B cell (primary cell): Measurements from ENCODE around the gene PKMYT1. TPM values are rescaled to one million over a fixed set of nuclear protein-coding genes. Genes with fewer than 3 reads are reported as not detected.

Source experiments
- ATAC-seq: fragments of 200-7000 bp; cut with Tn5 transposase; one replicate; pipeline ENCODE4 v1.10.0; 2021; ENCODE audit warnings: low read depth, mild to moderate bottlenecking, moderate number of reproducible peaks, moderate library complexity
- CTCF ChIA-PET: fragments of 350-600 bp; sonication (Branson Sonifier 250); formaldehyde crosslinking; loops from one replicate; lab custom pipeline; 2021; ENCODE audit warnings: antibody characterized with exemption, inconsistent platforms; lab: Charles Lee
- POLR2A ChIA-PET: fragments of 350-600 bp; sonication (Branson Sonifier 250); formaldehyde crosslinking; loops from one replicate; lab custom pipeline; 2021; ENCODE audit warnings: antibody characterized with exemption; lab: Charles Lee
- DNase-seq: peaks from one replicate; pipeline ENCODE4 v3.0.0; 2013
- H2AFZ ChIP-seq: 2 replicates; pipeline ENCODE4 v1.6.1; 2012; ENCODE audit warnings: mild to moderate bottlenecking, low read depth, low read length; ENCODE audit not compliant: insufficient read depth, poor library complexity, severe bottlenecking
- H3K27ac ChIP-seq, 2 donors: 1 replicate in 1 of 2; 2 replicates in 1 of 2; pipeline ENCODE4 v1.5.1; 2012 to 2013; ENCODE audit warnings: low read length in 2 of 2, mild to moderate bottlenecking in 2 of 2, moderate library complexity in 1 of 2
- H3K27me3 ChIP-seq, 4 experiments: fragments of 200-600 bp in 1 of 4; sonication (generic) in 1 of 4; replicated peaks in 1 of 4; 1 replicate in 2 of 4; 2 replicates in 2 of 4; pipeline versions ENCODE4 v1.6.1 to v1.7.0; 2013 to 2016; ENCODE audit warnings: low read length in 3 of 4, mild to moderate bottlenecking in 2 of 4, mixed read lengths in 1 of 4, moderate library complexity in 1 of 4; ENCODE audit not compliant: insufficient read depth in 4 of 4, control insufficient read depth in 3 of 4; ENCODE audit errors: control extremely low read depth in 1 of 4
- H3K36me3 ChIP-seq, 2 experiments: replicated peaks in 1 of 2; 1 replicate in 1 of 2; 2 replicates in 1 of 2; pipeline versions ENCODE4 v1.6.1 to v1.7.1; 2013; ENCODE audit warnings: low read length in 1 of 2; ENCODE audit not compliant: insufficient read depth in 2 of 2, control insufficient read depth in 1 of 2; ENCODE audit errors: control extremely low read depth in 1 of 2, extremely low read depth in 1 of 2
- H3K4me1 ChIP-seq, 2 donors: fragments of 200-600 bp in 1 of 2; sonication (generic) in 1 of 2; 1 replicate in 1 of 2; 2 replicates in 1 of 2; pipeline versions ENCODE4 v1.5.1 to v1.6.1; 2013 to 2017; ENCODE audit warnings: low read length in 2 of 2; ENCODE audit not compliant: control insufficient read depth in 2 of 2, insufficient read depth in 2 of 2
- H3K4me2 ChIP-seq: replicated peaks from 2 replicates; pipeline ENCODE3; 2012; ENCODE audit warnings: mild to moderate bottlenecking, low read depth, low read length; ENCODE audit not compliant: poor library complexity, severe bottlenecking
- H3K4me3 ChIP-seq, 5 experiments: fragments of 200-600 bp in 1 of 5; sonication (generic) in 1 of 5; 1 replicate in 3 of 5; 2 replicates in 2 of 5; pipeline versions ENCODE4 v1.5.1 to v1.7.0; 2011 to 2016; ENCODE audit warnings: low read length in 4 of 5, mild to moderate bottlenecking in 4 of 5, low read depth in 2 of 5, control low read depth in 1 of 5, moderate library complexity in 1 of 5; ENCODE audit not compliant: insufficient read depth in 1 of 5; ENCODE audit errors: control extremely low read depth in 1 of 5, extremely low read depth in 1 of 5
- H3K79me2 ChIP-seq: fragments of 200-600 bp; sonication (generic); one replicate; pipeline ENCODE4 v1.6.0; 2016; ENCODE audit warnings: low read length; ENCODE audit not compliant: control insufficient read depth, insufficient read depth
- H3K9ac ChIP-seq: fragments of 200-600 bp; sonication (generic); 2 replicates; pipeline ENCODE4 v1.6.1; 2017; ENCODE audit warnings: mild to moderate bottlenecking, low read length, moderate library complexity
- H3K9me3 ChIP-seq, 3 donors: one replicate each; pipeline versions ENCODE4 v1.6.1 to v1.7.1; 2013; ENCODE audit warnings: low read length in 2 of 3; ENCODE audit not compliant: control insufficient read depth in 2 of 3, insufficient read depth in 1 of 3; ENCODE audit errors: control extremely low read depth in 1 of 3
- H4K20me1 ChIP-seq: 2 replicates; pipeline ENCODE4 v1.6.0; 2012; ENCODE audit warnings: mild to moderate bottlenecking, low read length; ENCODE audit not compliant: insufficient read depth, control insufficient read depth, poor library complexity, severe bottlenecking
- H3K27ac Mint-ChIP-seq: one replicate; pipeline ENCODE4 v1.8.0; 2021; ENCODE audit warnings: mixed read lengths
- H3K27me3 Mint-ChIP-seq: one replicate; pipeline ENCODE4 v1.8.0; 2021; ENCODE audit warnings: mixed read lengths
- H3K4me1 Mint-ChIP-seq: one replicate; pipeline ENCODE4 v1.8.0; 2021; ENCODE audit warnings: mixed read lengths
- H3K4me3 Mint-ChIP-seq: one replicate; pipeline ENCODE4 v1.8.0; 2021; ENCODE audit warnings: mixed read lengths
- H3K9me3 Mint-ChIP-seq: one replicate; pipeline ENCODE4 v1.8.0; 2022; ENCODE audit warnings: mixed read lengths; ENCODE audit not compliant: insufficient read depth
- EZH2 ChIP-seq: IDR thresholded peaks from 2 replicates; pipeline ENCODE4 v1.6.1; 2012; ENCODE audit warnings: borderline replicate concordance, low read depth, mild to moderate bottlenecking, moderate library complexity, low read length; ENCODE audit not compliant: insufficient read depth, poor library complexity, severe bottlenecking
- WGBS: methylation state at CpG from one replicate; pipeline ENCODE4 v1.1.5; 2013; ENCODE audit warnings: missing lambda C conversion rate; ENCODE audit not compliant: insufficient coverage; 5-methylcytosine and 5-hydroxymethylcytosine counted together
- intact Hi-C: fragments of 100-400 bp; cut with micrococcal nuclease; formaldehyde crosslinking; loops from one replicate; pipeline ENCODE4 v1.10.0; 2022
- polyA plus RNA-seq: library from polyadenylated mRNA; depleted of rRNA; stranded (reverse); fragments of >200 nt; gene quantifications from 2 replicates; pipeline ENCODE4 v1.2.3, GENCODE V29; 2012
- total RNA-seq, 2 donors: library from RNA; stranded (reverse); fragments of 120-200 nt in 1 of 2; gene quantifications; 1 replicate in 1 of 2; 2 replicates in 1 of 2; pipeline versions ENCODE4 v1.2.3 to v1.2.4, GENCODE V29; 2013 to 2022
- TF ChIP-seq, protein P1 (sequence below): fragments of 200-600 bp; IDR thresholded peaks from one replicate; pipeline ENCODE4 v1.8.0; 2022; ENCODE audit warnings: antibody characterized with exemption, mild to moderate bottlenecking

PKMYT1 gene
- total and polyA plus RNA-seq, 2 donors (not counting 1 experiment from before 2014, with no cell fraction given): 0.67 to 2.6 TPM

GRCh38 chr16:3023415-3023668, 43.1 kb upstream of the PKMYT1 start:
- Histone ChIP-seq H3K4me1 (peaks cover 39 to 55% of the 10 kb centered on the region in 2 donors), H3K4me2 (peak overlapping the region; percentile 90), H3K9me3 (no peaks in the 10 kb centered on the region), H3K36me3 (peaks cover 0 to 18% of the 10 kb centered on the region in 2 experiments), H2AFZ (peak overlapping the region; percentile 90), H3K27ac (peak overlapping the region; percentile 5 to 94), H3K4me3 (peak overlapping the region in 4 of 5 experiments; percentile 63 to 79 (median 72)), H3K27me3 (peaks cover 0 to 4% (median under 1%) of the 10 kb centered on the region in 4 experiments), H3K79me2 (peaks cover 15% of the 10 kb centered on the region), H3K9ac (peak overlapping the region; percentile 90), H4K20me1 (peaks cover 28% of the 10 kb centered on the region)
- DNase-seq (no peak), ATAC-seq (no peak)
- peaks cover 44% of the 10 kb centered on the region for H3K4me1 Mint-ChIP-seq
- ChIA-PET POLR2A (interaction anchor here (0.6 to 2.1 kb wide), 2 partner anchors 10 to 20 kb away, joined by 3 to 9 read pairs; no protein-coding TSS in a partner anchor), CTCF (interaction anchor here (2.0 to 6.9 kb wide), 4 partner anchors 10 to 35 kb away, joined by 6 to 61 read pairs (median 18); no protein-coding TSS in a partner anchor)
- WGBS: 22% methylated on average over 3 of the region's 6 CpGs
- H3K27ac Mint-ChIP-seq: peak overlapping the region; percentile 99
- no peaks in the 10 kb centered on the region for H3K27me3 Mint-ChIP-seq
- TF ChIP-seq, protein P1, sequence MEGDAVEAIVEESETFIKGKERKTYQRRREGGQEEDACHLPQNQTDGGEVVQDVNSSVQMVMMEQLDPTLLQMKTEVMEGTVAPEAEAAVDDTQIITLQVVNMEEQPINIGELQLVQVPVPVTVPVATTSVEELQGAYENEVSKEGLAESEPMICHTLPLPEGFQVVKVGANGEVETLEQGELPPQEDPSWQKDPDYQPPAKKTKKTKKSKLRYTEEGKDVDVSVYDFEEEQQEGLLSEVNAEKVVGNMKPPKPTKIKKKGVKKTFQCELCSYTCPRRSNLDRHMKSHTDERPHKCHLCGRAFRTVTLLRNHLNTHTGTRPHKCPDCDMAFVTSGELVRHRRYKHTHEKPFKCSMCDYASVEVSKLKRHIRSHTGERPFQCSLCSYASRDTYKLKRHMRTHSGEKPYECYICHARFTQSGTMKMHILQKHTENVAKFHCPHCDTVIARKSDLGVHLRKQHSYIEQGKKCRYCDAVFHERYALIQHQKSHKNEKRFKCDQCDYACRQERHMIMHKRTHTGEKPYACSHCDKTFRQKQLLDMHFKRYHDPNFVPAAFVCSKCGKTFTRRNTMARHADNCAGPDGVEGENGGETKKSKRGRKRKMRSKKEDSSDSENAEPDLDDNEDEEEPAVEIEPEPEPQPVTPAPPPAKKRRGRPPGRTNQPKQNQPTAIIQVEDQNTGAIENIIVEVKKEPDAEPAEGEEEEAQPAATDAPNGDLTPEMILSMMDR: no peak
- TF ChIP-seq EZH2: no peak
- intact Hi-C loops: loop anchor here (5.0 to 10.0 kb wide), 6 partner anchors 56 to 1719 kb away; partner anchors contain the start of genes PAQR4, SRRM2, UBE2I and ZNF174
- H3K4me3 Mint-ChIP-seq: peak overlapping the region; percentile 97
- no peaks in the 10 kb centered on the region for H3K9me3 Mint-ChIP-seq

DNA sequence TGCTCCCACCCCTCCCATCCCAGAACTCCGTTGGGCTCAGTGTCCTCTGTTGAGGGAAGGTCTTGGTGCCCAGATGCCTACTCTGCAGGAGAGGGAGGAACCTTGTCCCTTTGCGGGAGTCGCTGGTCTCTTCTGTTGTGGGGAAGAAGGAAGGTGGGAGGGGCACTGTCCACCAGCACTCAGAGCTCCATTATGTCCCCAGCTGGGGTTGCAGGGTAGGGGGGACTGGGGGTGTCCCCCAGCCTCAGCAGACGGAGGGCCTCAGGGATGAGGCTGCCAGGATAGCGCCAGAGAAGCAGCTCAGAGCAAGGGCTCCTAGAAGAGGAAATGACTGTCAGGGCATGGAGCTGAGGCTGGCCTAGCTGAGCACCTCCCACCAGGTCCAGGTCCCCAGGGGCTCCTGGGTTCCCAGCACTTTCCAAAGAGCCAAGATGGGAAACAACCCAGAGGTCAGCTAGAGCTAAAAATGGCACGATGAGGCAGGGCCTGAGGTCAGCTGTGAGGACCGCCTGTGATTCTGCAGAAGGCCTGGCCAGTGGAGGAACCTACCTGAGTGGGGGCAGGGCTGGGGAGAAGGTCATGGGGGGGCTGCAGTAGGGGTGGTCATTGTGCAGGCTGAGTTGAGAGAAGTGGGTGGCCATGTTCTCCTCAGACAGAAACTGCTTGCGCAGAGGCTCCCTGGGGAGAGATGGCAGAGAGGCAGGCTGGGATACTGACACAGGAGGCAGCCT, 42.6 kb upstream of the PKMYT1 start:
- peaks cover 0 to 9% (median 3%) of the 10 kb centered on the region in 4 experiments for H3K27me3 ChIP-seq
- H3K27ac ChIP-seq: no peak overlapping the region
- DNase-seq (no peak), ATAC-seq (no peak)
- Mint-ChIP-seq H3K4me1 (peaks cover 44% of the 10 kb centered on the region), H3K27ac (peak overlapping the region; percentile 99), H3K4me3 (peak overlapping the region; percentile 97), H3K27me3 (no peaks in the 10 kb centered on the region), H3K9me3 (no peaks in the 10 kb centered on the region)
- no peak overlapping the region for H3K9ac ChIP-seq
- POLR2A ChIA-PET: interaction anchor here (0.6 to 2.1 kb wide), 2 partner anchors 10 to 19 kb away, joined by 3 to 9 read pairs; no protein-coding TSS in a partner anchor
- H2AFZ ChIP-seq: peak overlapping the region; percentile 90
- H3K79me2 ChIP-seq: peaks cover 15% of the 10 kb centered on the region
- CTCF ChIA-PET: interaction anchor here (0.8 to 6.9 kb wide), 5 partner anchors 10 to 35 kb away, joined by 3 to 61 read pairs (median 8); no protein-coding TSS in a partner anchor
- H3K9me3 ChIP-seq: no peaks in the 10 kb centered on the region
- H4K20me1 ChIP-seq: peaks cover 26% of the 10 kb centered on the region
- peaks cover 39 to 57% of the 10 kb centered on the region in 2 donors for H3K4me1 ChIP-seq
- H3K36me3 ChIP-seq: peaks cover 0 to 18% of the 10 kb centered on the region in 2 experiments
- intact Hi-C loops: loop anchor here (5.0 to 10.0 kb wide), 6 partner anchors 56 to 1718 kb away; partner anchors contain the start of genes PAQR4, SRRM2, UBE2I and ZNF174
- H3K4me2 ChIP-seq: peak overlapping the region; percentile 90
- no peak overlapping the region for H3K4me3 ChIP-seq
- WGBS: 70% methylated on average over 7 of the region's 8 CpGs
- TF ChIP-seq, protein P1: no peak
- no peak for TF ChIP-seq EZH2
